HG03196 (cell line): ENCODE measurements around the gene RASL10B.
"Not testable (repeated sequence)": the region's sequence is repeated elsewhere in the genome, so short reads cannot be mapped to it uniquely, and the experiment has no call there.

Experiments
- ATAC-seq: cut with Tn5 transposase; IDR thresholded peaks from one replicate; pipeline ENCODE4 v1.9.1; 2021; ENCODE audit not compliant: unreplicated experiment

Gene RASL10B, protein sequence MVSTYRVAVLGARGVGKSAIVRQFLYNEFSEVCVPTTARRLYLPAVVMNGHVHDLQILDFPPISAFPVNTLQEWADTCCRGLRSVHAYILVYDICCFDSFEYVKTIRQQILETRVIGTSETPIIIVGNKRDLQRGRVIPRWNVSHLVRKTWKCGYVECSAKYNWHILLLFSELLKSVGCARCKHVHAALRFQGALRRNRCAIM

DNA sequence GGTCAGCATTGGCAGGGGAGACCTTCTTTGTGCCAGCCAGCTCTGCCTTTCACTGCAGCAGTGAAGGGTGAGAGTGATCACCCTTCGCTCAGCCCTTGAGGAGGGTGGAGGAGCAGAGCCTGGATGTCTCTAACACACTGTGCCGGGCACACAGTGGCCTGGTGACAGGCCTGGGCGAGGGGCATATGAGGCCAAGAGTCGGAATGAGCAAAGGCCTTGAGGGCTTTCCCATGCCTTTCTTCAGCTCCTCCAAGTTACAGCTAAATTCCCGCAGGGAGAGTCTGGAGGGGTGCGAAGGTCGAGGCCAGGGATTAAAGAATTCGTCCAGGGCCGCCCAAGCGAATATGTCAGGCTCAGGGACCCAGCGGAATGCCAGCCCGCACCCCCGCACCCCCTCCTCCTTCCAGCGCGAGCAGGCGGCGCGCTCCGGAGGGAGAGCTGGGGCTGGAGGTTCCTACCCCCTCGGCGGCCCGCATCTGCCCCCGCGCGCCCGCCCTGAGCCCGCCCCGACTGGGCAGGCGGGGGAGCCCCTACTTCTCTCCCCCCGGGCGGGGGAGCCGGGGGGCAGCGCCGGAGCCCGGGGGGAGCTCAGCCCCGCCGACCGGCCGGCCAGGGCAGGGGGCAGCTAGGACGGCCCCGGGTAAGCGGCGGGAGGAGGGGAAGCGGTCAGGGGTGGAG lies at the start of gene RASL10B:
Gene RASL10B, plus strand, starts transcription at position 401 of the 678 bp plus-strand sequence. CDS start 3,546 bp downstream, outside the sequence.
- ATAC-seq: no peak

DNA sequence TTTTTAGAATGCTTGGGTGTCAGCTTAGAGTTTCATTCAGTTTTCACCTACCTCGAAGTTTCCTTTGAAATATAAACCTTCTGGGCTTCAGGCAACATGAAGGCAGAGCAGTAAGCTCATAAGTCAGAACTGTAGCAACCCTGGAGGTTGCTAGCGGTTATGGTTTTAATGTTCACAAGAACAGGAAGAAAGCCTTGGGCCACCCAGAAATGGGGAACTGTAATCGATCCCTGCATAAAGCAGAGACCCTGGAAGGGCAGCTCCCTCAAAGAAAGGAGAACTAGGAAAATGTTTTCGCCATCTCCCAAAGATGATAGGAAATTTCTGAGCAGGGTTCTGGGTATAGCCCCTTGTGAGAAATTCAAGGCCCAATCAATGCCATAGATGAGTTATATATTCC lies 47.8 kb upstream of the RASL10B start:
- ATAC-seq: no peak

- no peak for ATAC-seq
Observed at GRCh38 chr17:35684055-35684802, 47.2 kb upstream of the RASL10B start.

- ATAC-seq: no peak
Observed at GRCh38 chr17:35692512-35693210, 38.8 kb upstream of the RASL10B start.

DNA sequence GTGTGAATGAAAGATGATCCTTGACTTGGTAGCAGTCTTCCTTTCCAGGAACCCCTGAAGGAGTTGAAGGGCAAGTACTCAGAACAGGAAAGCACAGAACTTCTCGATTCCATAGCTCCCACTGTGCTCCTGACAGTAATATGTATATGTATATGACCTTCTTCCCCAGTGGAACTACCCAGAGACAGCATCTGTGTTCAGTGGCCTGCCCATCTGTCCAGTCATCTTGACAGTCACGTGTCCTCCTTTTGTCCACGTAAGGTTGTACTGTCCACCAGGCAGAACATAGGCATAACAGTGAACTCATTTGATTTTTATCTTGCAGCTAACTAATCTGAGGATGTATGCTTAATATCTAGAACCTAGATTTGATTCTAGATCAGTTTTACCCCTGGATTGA lies 37.8 kb upstream of the RASL10B start:
- ATAC-seq: no peak

DNA sequence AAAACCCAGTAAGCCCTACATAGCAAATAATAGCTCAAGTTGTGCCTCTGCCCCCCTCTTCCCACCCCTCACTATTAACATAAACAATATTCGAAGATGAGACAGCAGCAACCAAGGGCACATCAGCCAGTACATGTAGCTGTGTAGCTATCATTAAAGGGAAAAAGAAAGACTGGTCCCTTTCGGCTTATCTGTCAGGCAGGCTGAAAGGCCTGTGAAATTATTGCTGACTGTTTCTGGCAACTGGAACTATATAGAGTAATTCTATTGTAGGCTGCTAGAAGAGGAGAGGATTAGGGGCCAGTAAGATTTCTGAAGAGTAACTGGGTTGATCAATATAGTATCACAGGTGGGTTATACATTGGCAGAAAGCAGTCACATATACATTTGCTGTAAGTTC lies 36.5 kb upstream of the RASL10B start:
- ATAC-seq: no peak

- ATAC-seq: no peak
Observed at GRCh38 chr17:35695613-35696012, 35.8 kb upstream of the RASL10B start.

- ATAC-seq: no peak
Observed at GRCh38 chr17:35698800-35699199, 32.6 kb upstream of the RASL10B start.

DNA sequence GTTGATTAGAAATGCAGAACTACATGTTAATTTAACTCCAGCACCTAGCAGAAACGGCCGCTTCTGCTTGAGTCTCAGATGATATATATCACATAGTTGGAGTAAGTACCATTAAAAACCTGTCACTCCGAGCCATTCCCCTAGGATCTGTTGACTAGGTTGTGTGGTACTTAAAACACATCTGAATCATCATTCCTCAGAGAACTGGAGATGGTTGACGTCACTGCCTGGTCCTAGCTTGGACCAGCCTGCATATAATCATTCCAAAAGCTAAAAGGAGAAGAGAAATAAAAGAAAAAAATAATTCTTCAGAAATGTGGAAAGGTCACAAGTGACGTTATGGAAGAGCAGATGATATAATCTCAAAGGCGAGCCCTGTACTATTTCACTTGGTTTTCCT lies 31.3 kb upstream of the RASL10B start:
- no peak for ATAC-seq

DNA sequence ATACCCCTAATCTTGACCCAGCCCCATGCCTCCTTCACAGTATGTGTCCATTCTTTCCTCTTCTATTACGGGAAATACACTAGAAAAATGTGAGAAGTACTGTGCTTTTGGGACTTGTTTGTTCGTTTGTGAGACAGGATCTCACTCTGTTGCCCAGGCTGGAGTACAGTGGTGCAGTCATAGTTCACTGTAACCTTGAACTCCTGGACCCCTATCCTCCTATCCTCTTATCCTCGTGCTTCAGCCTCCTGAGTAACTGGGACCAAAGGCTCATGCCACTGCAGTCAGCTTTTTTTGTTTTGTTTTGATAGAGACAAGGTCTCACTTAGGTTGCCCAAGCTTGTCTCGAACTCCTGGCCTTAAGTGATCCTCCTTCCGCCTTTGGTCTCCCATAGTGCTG lies 29.9 kb upstream of the RASL10B start:
- ATAC-seq: no peak

DNA sequence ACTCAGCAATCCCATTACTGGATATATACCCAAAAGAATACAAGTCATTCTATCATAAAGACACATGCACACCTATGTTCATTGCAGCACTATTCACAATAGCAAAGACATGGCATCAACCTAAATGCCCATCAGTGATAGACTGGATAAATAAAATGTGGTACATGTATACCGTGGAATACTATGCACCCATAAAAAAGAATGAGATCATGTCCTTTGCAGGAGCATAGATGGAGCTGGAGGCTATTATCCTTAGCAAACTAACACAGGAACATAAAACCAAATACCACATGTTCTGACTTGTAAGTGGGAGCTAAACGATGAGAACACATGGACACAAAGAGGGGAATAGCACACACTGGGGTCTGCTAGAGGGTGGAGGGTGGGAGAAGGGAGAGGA lies 28.1 kb upstream of the RASL10B start:
- not testable (repeated sequence) for ATAC-seq

- ATAC-seq: no peak
Observed at GRCh38 chr17:35705230-35705629, 26.2 kb upstream of the RASL10B start.

DNA sequence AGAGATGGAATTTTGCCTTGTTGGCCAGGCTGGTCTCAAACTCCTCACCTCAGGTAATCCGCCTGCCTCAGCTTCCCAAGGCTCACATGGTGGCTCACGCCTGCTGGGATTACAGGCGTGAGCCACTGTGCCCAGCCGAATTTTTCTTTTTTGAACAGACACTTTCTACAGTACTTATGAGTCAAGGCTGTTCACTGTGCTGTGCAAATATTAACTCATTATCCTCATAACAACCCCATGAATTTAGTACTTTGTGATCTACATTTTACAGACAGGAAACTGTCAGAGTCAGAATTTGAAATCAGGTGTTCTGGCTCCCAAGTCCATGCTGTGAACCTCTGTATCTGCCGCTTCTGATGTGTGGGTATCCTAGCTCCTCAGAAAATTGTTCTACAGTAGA lies 25.7 kb upstream of the RASL10B start:
- no peak for ATAC-seq

- ATAC-seq: no peak
Observed at GRCh38 chr17:35708149-35708548, 23.3 kb upstream of the RASL10B start.

DNA sequence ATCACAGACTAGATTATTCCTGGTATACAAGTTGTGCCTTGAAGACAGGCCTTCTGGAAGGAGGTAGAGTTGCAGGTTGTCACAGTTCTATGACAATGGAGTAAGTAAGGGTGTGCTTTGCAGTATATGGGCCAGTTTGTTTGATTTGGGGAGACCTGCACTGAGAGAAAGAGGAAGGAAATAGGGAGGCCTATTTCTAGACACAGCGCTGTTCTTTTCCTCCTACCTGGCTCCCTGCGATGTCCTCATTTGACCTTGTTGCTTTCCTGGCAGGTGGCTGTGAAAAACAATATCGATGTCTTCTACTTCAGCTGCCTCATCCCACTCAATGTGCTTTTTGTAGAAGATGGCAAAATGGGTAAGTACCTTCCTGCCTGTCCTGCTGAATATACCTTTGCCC lies 22.5 kb upstream of the RASL10B start:
- no peak for ATAC-seq

DNA sequence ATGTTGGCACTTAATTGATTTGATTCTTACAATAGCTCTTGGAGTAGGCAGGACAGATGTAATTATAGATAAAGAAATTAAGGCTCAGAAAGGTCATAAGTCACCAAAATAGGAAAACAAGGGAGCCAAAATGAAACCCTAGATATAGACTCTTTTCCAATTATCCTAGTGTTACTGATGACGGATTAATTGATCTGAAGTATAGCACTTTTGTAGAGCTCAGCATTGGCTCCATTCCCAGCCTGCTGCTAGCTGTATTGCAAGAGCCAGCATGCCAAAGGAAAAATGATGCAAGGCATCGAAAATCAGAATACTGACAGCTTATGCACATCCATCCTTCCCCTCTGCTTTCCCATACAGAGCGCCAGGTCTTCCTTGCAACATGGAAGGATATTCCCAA lies 21.6 kb upstream of the RASL10B start:
- ATAC-seq: no peak

DNA sequence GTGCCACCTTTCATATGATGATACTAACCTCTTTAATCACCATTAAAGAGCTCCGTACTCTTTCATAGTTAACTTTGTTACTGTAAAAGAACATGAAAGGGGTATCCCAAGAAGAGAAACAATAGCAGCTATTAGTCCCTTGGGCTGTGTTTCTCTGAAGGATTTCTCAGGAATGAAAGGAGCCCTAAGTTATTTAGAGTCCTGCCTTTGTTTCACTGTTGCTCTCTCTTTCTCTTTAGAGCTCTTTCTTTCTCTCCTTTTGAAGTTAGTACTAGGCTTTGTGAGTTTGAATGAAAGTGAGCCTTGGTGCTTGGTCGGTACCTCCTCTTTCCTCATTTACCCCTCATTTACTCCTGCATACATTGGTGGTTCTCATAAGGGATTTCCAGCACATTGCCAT lies 20.5 kb upstream of the RASL10B start:
- ATAC-seq: no peak

DNA sequence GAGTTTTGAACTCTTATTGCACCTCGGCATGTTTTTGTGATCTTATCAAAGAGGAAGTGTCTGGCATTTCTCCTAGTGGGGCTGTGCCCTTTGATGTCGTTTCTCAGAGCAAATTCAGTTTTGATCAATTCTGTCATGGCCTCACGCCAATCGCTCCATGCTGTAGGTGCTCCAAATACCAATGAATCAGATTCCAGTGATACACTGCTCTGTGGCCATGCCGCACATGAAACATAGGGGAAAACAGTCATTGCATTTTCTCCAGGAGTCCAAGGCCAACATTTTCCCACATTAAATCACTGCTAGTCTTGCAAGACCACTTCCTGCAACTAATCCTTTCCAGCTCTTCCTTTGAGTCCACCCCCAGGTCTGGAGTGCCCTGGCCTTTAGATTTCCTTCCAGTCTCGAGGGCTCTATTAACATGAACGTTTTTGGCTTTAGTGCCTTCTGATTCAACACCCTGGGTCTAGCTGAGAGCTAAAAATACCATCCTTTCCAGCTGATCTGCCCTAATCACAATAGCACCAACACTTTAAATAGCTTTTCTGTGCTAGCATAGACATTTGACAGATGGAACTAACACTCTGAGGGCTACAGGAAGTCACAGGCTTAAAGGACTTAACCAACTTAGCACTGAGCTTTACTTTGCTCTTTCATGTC lies 18.2 kb upstream of the RASL10B start:
- no peak for ATAC-seq

- no peak for ATAC-seq
Observed at GRCh38 chr17:35714988-35715387, 16.5 kb upstream of the RASL10B start.

- ATAC-seq: no peak
Observed at GRCh38 chr17:35715416-35715815, 16.0 kb upstream of the RASL10B start.

GRCh38 chr17:35716173-35716572 lies 15.3 kb upstream of the RASL10B start:
- ATAC-seq: no peak
